ENCODE data around the gene LPIN2. TPM values are rescaled to one million over a fixed set of nuclear protein-coding genes. Genes with fewer than 3 reads are reported as not detected.
A peak's percentile ranks its signal among the peaks of the same experiment; 100 is the strongest.

Gene LPIN2
- total and polyA plus RNA-seq, 2 of the 13 experiments (the other 11 are each of a cell fraction or from before 2014, with no cell fraction given) = 46.0 to 119 TPM

DNA sequence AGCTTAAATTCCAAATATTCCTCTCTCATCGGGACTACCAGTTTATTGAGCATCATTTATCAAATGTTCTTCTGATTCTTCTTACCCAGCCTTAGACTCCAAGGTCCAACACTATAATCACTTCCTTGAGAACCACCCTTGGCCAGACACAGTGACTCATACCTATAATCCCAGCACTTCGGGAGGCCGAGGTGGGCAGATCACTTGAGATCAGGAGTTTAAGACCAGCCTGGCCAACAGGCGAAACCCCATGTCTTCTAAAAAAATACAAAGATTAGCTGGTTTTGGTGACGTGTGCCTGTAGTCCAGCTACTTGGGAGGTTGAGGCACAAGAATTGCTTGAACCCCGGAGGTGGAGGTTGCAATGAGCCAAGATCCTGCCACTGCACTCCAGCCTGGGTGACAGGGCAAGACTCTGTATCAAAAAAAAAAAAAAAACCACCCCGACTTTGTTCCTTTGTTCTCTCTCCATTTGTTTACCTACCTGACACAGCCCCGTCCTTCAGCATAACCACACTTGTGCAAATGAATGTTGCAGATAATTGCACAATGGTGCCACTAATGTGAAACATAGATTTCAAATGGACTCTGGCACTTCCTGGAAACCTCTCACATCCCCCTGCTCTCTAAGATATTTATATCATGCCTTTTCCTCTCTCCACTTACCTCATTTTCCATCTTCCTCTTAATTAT is 38.9 kb upstream of the LPIN2 start:
- peak; percentile 93 for ATAC-seq
- H3K27me3 ChIP-seq (ENCODE audit: control insufficient read depth in 1 of 2, insufficient read depth in 2 of 2, low read length in 2 of 2) = no peaks in the 10 kb centered on the region
- no peaks in the 10 kb centered on the region for H3K36me3 ChIP-seq (replicated peaks in 1 of 2; ENCODE audit: control insufficient read depth in 1 of 2, insufficient read depth in 2 of 2, low read length in 2 of 2)
- intact Hi-C loops (cut with micrococcal nuclease; ENCODE audit: unreplicated experiment) = loop anchor here (1.0 kb wide), 1 partner anchor 8 kb away; no protein-coding TSS in a partner anchor
- no TSS peak for BruUV-seq (replicated peaks)
- H3K27ac ChIP-seq (ENCODE audit: extremely low read length, insufficient read depth, low read length) = peak overlapping the region; percentile 91
- no peaks in the 10 kb centered on the region for H4K20me1 ChIP-seq (ENCODE audit: insufficient read depth, low read length)
- POLR2A ChIA-PET = interaction anchor here (0.7 to 1.0 kb wide), 2 partner anchors 38 to 193 kb away, joined by 3 to 4 read pairs; no protein-coding TSS in a partner anchor
- CTCF ChIA-PET (ENCODE audit: low intra/inter-chr PET ratio, low total read pairs) = no interaction called here
- in situ Hi-C loops (cut with HindIII; ENCODE audit: extremely low pct_ligation_motif_present, low pct_unique_long_range_greater_than_20kb) = loop anchor here (25.0 kb wide), 1 partner anchor 410 kb away; the partner anchor contains the start of gene TGIF1
- peak; percentile 53 for FAIRE-seq
- peak; percentile 99 for DNase-seq (ENCODE audit: low spot score)
- peak overlapping the region in 2 of 3 experiments; percentile 18 to 41; a peak in 3 of 6 replicates for H3K4me3 ChIP-seq (replicated peaks in 1 of 3; ENCODE audit: insufficient read depth in 1 of 3, low read depth in 2 of 3, low read length in 3 of 3)
- H3K4me1 ChIP-seq (ENCODE audit: insufficient read depth, low read length) = peaks cover 88% of the 10 kb centered on the region
- H2AFZ ChIP-seq (ENCODE audit: low read length) = no peak overlapping the region
- no peaks in the 10 kb centered on the region for H3K9me3 ChIP-seq (ENCODE audit: low read length)
- H3K79me2 ChIP-seq (ENCODE audit: insufficient read depth, low read length) = no peaks in the 10 kb centered on the region
- WGBS (ENCODE audit: low lambda C conversion rate) = 7% methylated on average over 7 of the region's 8 CpGs
- peak overlapping the region; percentile 75 for H3K4me2 ChIP-seq (ENCODE audit: low read depth, low read length)
- peak overlapping the region; percentile 65 for H3K9ac ChIP-seq (ENCODE audit: insufficient read depth, low read depth, low read length)
- TF ChIP-seq ZNF614 (CRISPR knock-in tag; IDR thresholded peaks at IDR 0.05; ENCODE audit: borderline replicate concordance) (peak; percentile 57; the same call in 1 of the 2 replicates), ZNF788 (CRISPR knock-in tag; IDR thresholded peaks at IDR 0.05; ENCODE audit: borderline replicate concordance) (peak; percentile 63; the same call in 1 of the 2 replicates), NONO (IDR thresholded peaks at IDR 0.05) (no peak), NONO (CRISPR knock-in tag; conservative IDR thresholded peaks at IDR 0.05) (peak; percentile 73), FOXP1 (IDR thresholded peaks at IDR 0.05) (peak; percentile 97), FOXP1 (CRISPR knock-in tag; IDR thresholded peaks at IDR 0.05) (peak; percentile 95), HOXA3 (CRISPR knock-in tag; IDR thresholded peaks at IDR 0.05) (peak; percentile 80), TGIF2 (CRISPR knock-in tag; IDR thresholded peaks at IDR 0.05) (peak; percentile 61; the same call in 1 of the 2 replicates), MED8 (CRISPR knock-in tag; IDR thresholded peaks at IDR 0.05; ENCODE audit: insufficient replicate concordance) (peak; percentile 83), TSC22D2 (CRISPR knock-in tag; IDR thresholded peaks at IDR 0.05; ENCODE audit: borderline replicate concordance) (no peak), HHEX (CRISPR knock-in tag; IDR thresholded peaks at IDR 0.05) (peak; percentile 81), CCAR2 (optimal IDR thresholded peaks at IDR 0.05; ENCODE audit: low read depth, low read length) (no peak), MEIS1 (CRISPR knock-in tag; IDR thresholded peaks at IDR 0.05; ENCODE audit: borderline replicate concordance) (no peak), ZSCAN9 (CRISPR knock-in tag; IDR thresholded peaks at IDR 0.05; ENCODE audit: borderline replicate concordance) (0 out of 2 replicates have a peak, but pooled peaks have one; percentile 71), TOE1 (CRISPR knock-in tag; IDR thresholded peaks at IDR 0.05) (peak; percentile 73; the same call in 1 of the 2 replicates), FOXO1 (CRISPR knock-in tag; IDR thresholded peaks at IDR 0.05) (peak; percentile 97), ZFP1 (CRISPR knock-in tag; IDR thresholded peaks at IDR 0.05) (peak; percentile 82), KLF6 (CRISPR knock-in tag; IDR thresholded peaks at IDR 0.05) (peak; percentile 63; the same call in 1 of the 2 replicates), ARID3A (IDR thresholded peaks at IDR 0.05; ENCODE audit: low read depth, low read length) (peak; percentile 97), DMAP1 (CRISPR knock-in tag; IDR thresholded peaks at IDR 0.05) (peak; percentile 89)
- TF ChIP-seq, protein P1, sequence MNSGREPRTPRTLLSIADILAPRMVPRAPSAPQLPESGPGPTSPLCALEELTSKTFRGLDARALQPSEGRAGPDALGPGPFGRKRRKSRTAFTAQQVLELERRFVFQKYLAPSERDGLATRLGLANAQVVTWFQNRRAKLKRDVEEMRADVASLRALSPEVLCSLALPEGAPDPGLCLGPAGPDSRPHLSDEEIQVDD (CRISPR knock-in tag; IDR thresholded peaks at IDR 0.05; ENCODE audit: borderline replicate concordance) = no peak
- TF ChIP-seq, protein P2, sequence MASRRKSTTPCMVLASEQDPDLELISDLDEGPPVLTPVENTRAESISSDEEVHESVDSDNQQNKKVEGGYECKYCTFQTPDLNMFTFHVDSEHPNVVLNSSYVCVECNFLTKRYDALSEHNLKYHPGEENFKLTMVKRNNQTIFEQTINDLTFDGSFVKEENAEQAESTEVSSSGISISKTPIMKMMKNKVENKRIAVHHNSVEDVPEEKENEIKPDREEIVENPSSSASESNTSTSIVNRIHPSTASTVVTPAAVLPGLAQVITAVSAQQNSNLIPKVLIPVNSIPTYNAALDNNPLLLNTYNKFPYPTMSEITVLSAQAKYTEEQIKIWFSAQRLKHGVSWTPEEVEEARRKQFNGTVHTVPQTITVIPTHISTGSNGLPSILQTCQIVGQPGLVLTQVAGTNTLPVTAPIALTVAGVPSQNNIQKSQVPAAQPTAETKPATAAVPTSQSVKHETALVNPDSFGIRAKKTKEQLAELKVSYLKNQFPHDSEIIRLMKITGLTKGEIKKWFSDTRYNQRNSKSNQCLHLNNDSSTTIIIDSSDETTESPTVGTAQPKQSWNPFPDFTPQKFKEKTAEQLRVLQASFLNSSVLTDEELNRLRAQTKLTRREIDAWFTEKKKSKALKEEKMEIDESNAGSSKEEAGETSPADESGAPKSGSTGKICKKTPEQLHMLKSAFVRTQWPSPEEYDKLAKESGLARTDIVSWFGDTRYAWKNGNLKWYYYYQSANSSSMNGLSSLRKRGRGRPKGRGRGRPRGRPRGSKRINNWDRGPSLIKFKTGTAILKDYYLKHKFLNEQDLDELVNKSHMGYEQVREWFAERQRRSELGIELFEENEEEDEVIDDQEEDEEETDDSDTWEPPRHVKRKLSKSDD (CRISPR knock-in tag; IDR thresholded peaks at IDR 0.05; ENCODE audit: low read depth) = 0 out of 2 replicates have a peak, but pooled peaks have one; percentile 26

All from HepG2 (cell line).